CD4-positive, alpha-beta memory T cell (primary cell): ENCODE measurements around the gene NXT1. TPM values are rescaled to one million over a fixed set of nuclear protein-coding genes. Genes with fewer than 3 reads are reported as not detected.

Experiments used
- CTCF ChIA-PET: fragments of 350-600 bp; sonication (Branson Sonifier 250); formaldehyde crosslinking; loops from one replicate; lab custom pipeline; 2021; ENCODE audit warnings: inconsistent platforms; ENCODE audit not compliant: partially characterized antibody; lab: Charles Lee
- POLR2A ChIA-PET: fragments of 350-600 bp; sonication (Branson Sonifier 250); formaldehyde crosslinking; loops from one replicate; lab custom pipeline; 2021; ENCODE audit not compliant: partially characterized antibody; lab: Charles Lee
- DNase-seq, 5 donors: peaks; one replicate each; pipeline versions ENCODE4 v3.0.0 to v3.0.0-alpha.2; 2020 to 2022; ENCODE audit warnings: mixed read lengths in 1 of 5
- H3K27ac ChIP-seq: one replicate; pipeline ENCODE4 v1.7.0; 2013; ENCODE audit warnings: low read depth, low read length
- H3K27me3 ChIP-seq: 2 replicates; pipeline ENCODE4 v1.7.0; 2013; ENCODE audit warnings: mild to moderate bottlenecking, low read length, moderate library complexity; ENCODE audit not compliant: insufficient read depth
- H3K36me3 ChIP-seq: 2 replicates; pipeline ENCODE4 v1.7.0; 2013; ENCODE audit warnings: mild to moderate bottlenecking, low read length, moderate library complexity; ENCODE audit not compliant: insufficient read depth
- H3K4me1 ChIP-seq: 2 replicates; pipeline ENCODE4 v1.7.0; 2013; ENCODE audit warnings: mild to moderate bottlenecking, low read length, moderate library complexity; ENCODE audit not compliant: insufficient read depth
- H3K4me3 ChIP-seq, 2 donors: one replicate each; pipeline ENCODE4 v1.7.0; 2013; ENCODE audit warnings: low read length in 2 of 2, mild to moderate bottlenecking in 1 of 2
- H3K9me3 ChIP-seq, 2 donors: one replicate each; pipeline ENCODE4 v1.7.0; 2013; ENCODE audit warnings: low read length in 2 of 2, control low read depth in 1 of 2; ENCODE audit not compliant: control insufficient read depth in 1 of 2
- H3K27ac Mint-ChIP-seq, 7 donors: one replicate each; pipeline ENCODE4 v1.8.0; 2020 to 2021; ENCODE audit warnings: mixed read lengths in 7 of 7, mild to moderate bottlenecking in 6 of 7, inconsistent platforms in 3 of 7, moderate library complexity in 3 of 7
- H3K27me3 Mint-ChIP-seq, 2 donors: one replicate each; pipeline ENCODE4 v1.8.0; 2020 to 2021; ENCODE audit warnings: mixed read lengths in 2 of 2
- H3K36me3 Mint-ChIP-seq, 2 donors: one replicate each; pipeline ENCODE4 v1.8.0; 2020 to 2021; ENCODE audit warnings: mixed read lengths in 2 of 2, inconsistent platforms in 1 of 2, mild to moderate bottlenecking in 1 of 2
- H3K4me1 Mint-ChIP-seq, 4 donors: one replicate each; pipeline ENCODE4 v1.8.0; 2020 to 2021; ENCODE audit warnings: mixed read lengths in 4 of 4, mild to moderate bottlenecking in 1 of 4
- H3K4me3 Mint-ChIP-seq, 8 donors: one replicate each; pipeline ENCODE4 v1.8.0; 2020 to 2021; ENCODE audit warnings: mixed read lengths in 8 of 8, mild to moderate bottlenecking in 7 of 8, moderate library complexity in 6 of 8, inconsistent platforms in 3 of 8
- H3K9me3 Mint-ChIP-seq, 8 donors: one replicate each; pipeline ENCODE4 v1.8.0; 2020 to 2021; ENCODE audit warnings: mixed read lengths in 8 of 8, mild to moderate bottlenecking in 5 of 8, inconsistent platforms in 3 of 8, moderate library complexity in 1 of 8
- intact Hi-C: fragments of 100-400 bp; cut with micrococcal nuclease; formaldehyde crosslinking; loops from one replicate; pipeline ENCODE4 v1.15.1; 2023
- polyA plus RNA-seq, 2 donors: library from polyadenylated mRNA; unstranded; fragments of 300-500 nt; fragmentation: Illumina TruSeq; gene quantifications; one replicate each; pipeline ENCODE4 v1.2.3, GENCODE V29; 2021
- total RNA-seq, 2 experiments: library from RNA; stranded (reverse); gene quantifications; one replicate each; pipeline ENCODE4 v1.2.3, GENCODE V29; 2021

NXT1 gene
- total and polyA plus RNA-seq, 4 experiments from 2014 or later = 21.5 to 102 (median 41.7) TPM

- H3K36me3 ChIP-seq = no peaks in the 10 kb centered on the region
- no peaks in the 10 kb centered on the region for H3K9me3 ChIP-seq
- Mint-ChIP-seq H3K27me3 (peaks cover 9 to 12% of the 10 kb centered on the region in 2 donors), H3K4me3 (no peak overlapping the region), H3K9me3 (peaks cover 0 to 2% (median 0%) of the 10 kb centered on the region in 8 donors), H3K36me3 (no peaks in the 10 kb centered on the region), H3K27ac (no peak overlapping the region), H3K4me1 (no peaks in the 10 kb centered on the region)
- no peak overlapping the region for H3K27ac ChIP-seq
- POLR2A ChIA-PET = no interaction called here
- no peak for DNase-seq
- no peaks in the 10 kb centered on the region for H3K27me3 ChIP-seq
- CTCF ChIA-PET = no interaction called here
- no peak overlapping the region for H3K4me3 ChIP-seq
- intact Hi-C loops = no loop called here
- no peaks in the 10 kb centered on the region for H3K4me1 ChIP-seq
Measured at GRCh38 chr20:23315099-23315498, 35.5 kb upstream of the NXT1 start.

- no peak overlapping the region for H3K27ac Mint-ChIP-seq
- no peak overlapping the region for H3K4me3 Mint-ChIP-seq
- no peak for DNase-seq
- Histone ChIP-seq H3K27ac (no peak overlapping the region), H3K4me1 (no peaks in the 10 kb centered on the region), H3K4me3 (no peak overlapping the region), H3K36me3 (no peaks in the 10 kb centered on the region), H3K27me3 (no peaks in the 10 kb centered on the region), H3K9me3 (no peaks in the 10 kb centered on the region)
- CTCF ChIA-PET = no interaction called here
- intact Hi-C loops = no loop called here
- H3K9me3 Mint-ChIP-seq = no peaks in the 10 kb centered on the region
- POLR2A ChIA-PET = no interaction called here
- no peaks in the 10 kb centered on the region for H3K36me3 Mint-ChIP-seq
- H3K27me3 Mint-ChIP-seq = peaks cover 6 to 10% of the 10 kb centered on the region in 2 donors
- no peaks in the 10 kb centered on the region for H3K4me1 Mint-ChIP-seq
Measured at GRCh38 chr20:23316626-23317025, 34.0 kb upstream of the NXT1 start.

GRCh38 chr20:23317081-23317480 is 33.5 kb upstream of the NXT1 start:
- ChIA-PET CTCF (no interaction called here), POLR2A (no interaction called here)
- Mint-ChIP-seq H3K36me3 (no peaks in the 10 kb centered on the region), H3K4me3 (no peak overlapping the region), H3K4me1 (no peaks in the 10 kb centered on the region), H3K27me3 (peaks cover 6 to 10% of the 10 kb centered on the region in 2 donors), H3K9me3 (no peaks in the 10 kb centered on the region), H3K27ac (no peak overlapping the region)
- H3K27ac ChIP-seq = no peak overlapping the region
- no peaks in the 10 kb centered on the region for H3K36me3 ChIP-seq
- intact Hi-C loops = no loop called here
- H3K27me3 ChIP-seq = no peaks in the 10 kb centered on the region
- DNase-seq = no peak
- no peaks in the 10 kb centered on the region for H3K9me3 ChIP-seq
- no peak overlapping the region for H3K4me3 ChIP-seq
- no peaks in the 10 kb centered on the region for H3K4me1 ChIP-seq

- intact Hi-C loops = no loop called here
- no peak overlapping the region for H3K27ac Mint-ChIP-seq
- CTCF ChIA-PET = no interaction called here
- H3K4me3 Mint-ChIP-seq = no peak overlapping the region
- DNase-seq = no peak
- H3K27ac ChIP-seq = no peak overlapping the region
- H3K36me3 ChIP-seq = no peaks in the 10 kb centered on the region
- POLR2A ChIA-PET = no interaction called here
- no peaks in the 10 kb centered on the region for H3K4me1 Mint-ChIP-seq
- H3K27me3 Mint-ChIP-seq = peaks cover 6 to 7% of the 10 kb centered on the region in 2 donors
- no peaks in the 10 kb centered on the region for H3K36me3 Mint-ChIP-seq
- no peaks in the 10 kb centered on the region for H3K4me1 ChIP-seq
- H3K4me3 ChIP-seq = no peak overlapping the region
- no peaks in the 10 kb centered on the region for H3K27me3 ChIP-seq
- no peaks in the 10 kb centered on the region for H3K9me3 ChIP-seq
- H3K9me3 Mint-ChIP-seq = no peaks in the 10 kb centered on the region
Measured at GRCh38 chr20:23318347-23318746, 32.2 kb upstream of the NXT1 start.

DNA sequence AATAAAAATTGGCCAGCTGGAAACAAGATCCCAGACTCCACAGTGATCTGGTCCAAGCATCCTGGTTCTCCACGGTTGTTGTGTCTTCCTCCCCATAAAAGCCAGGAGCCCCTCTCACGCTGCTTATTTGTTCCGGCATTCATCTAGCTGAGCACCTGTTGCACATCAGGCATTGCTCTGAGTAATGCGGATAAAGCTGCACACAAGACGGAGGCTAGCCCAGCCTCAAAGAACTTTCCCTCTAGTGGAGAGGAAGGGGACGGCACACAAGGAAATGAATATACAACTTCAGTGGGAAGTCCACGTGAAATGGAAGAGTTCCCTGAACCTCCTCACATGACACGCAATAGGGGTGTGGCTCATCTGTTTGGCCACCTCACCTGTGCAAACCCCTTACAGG is 30.3 kb upstream of the NXT1 start:
- no peaks in the 10 kb centered on the region for H3K36me3 Mint-ChIP-seq
- DNase-seq = no peak
- intact Hi-C loops = no loop called here
- H3K27ac ChIP-seq = no peak overlapping the region
- no peak overlapping the region for H3K4me3 ChIP-seq
- no peaks in the 10 kb centered on the region for H3K9me3 ChIP-seq
- peaks cover 6 to 8% of the 10 kb centered on the region in 2 donors for H3K27me3 Mint-ChIP-seq
- CTCF ChIA-PET = interaction anchor here (1.5 kb wide), 1 partner anchor 26 kb away, joined by 3 read pairs; no protein-coding TSS in a partner anchor
- no peaks in the 10 kb centered on the region for H3K4me1 ChIP-seq
- no peak overlapping the region for H3K4me3 Mint-ChIP-seq
- no peaks in the 10 kb centered on the region for H3K4me1 Mint-ChIP-seq
- H3K9me3 Mint-ChIP-seq = no peaks in the 10 kb centered on the region
- H3K36me3 ChIP-seq = no peaks in the 10 kb centered on the region
- POLR2A ChIA-PET = no interaction called here
- H3K27me3 ChIP-seq = no peaks in the 10 kb centered on the region
- H3K27ac Mint-ChIP-seq = no peak overlapping the region

- Mint-ChIP-seq H3K4me3 (no peak overlapping the region), H3K36me3 (no peaks in the 10 kb centered on the region), H3K27ac (no peak overlapping the region), H3K27me3 (peaks cover 0 to 1% of the 10 kb centered on the region in 2 donors), H3K9me3 (no peaks in the 10 kb centered on the region), H3K4me1 (no peaks in the 10 kb centered on the region)
- H3K27ac ChIP-seq = no peak overlapping the region
- no peaks in the 10 kb centered on the region for H3K36me3 ChIP-seq
- H3K4me1 ChIP-seq = no peaks in the 10 kb centered on the region
- intact Hi-C loops = no loop called here
- ChIA-PET CTCF (interaction anchor here (0.6 to 1.1 kb wide), 2 partner anchors 633 to 795 kb away, joined by 3 read pairs; no protein-coding TSS in a partner anchor), POLR2A (no interaction called here)
- no peaks in the 10 kb centered on the region for H3K27me3 ChIP-seq
- DNase-seq = no peak
- H3K4me3 ChIP-seq = no peak overlapping the region
- H3K9me3 ChIP-seq = no peaks in the 10 kb centered on the region
Measured at GRCh38 chr20:23325107-23325506, 25.5 kb upstream of the NXT1 start.

DNA sequence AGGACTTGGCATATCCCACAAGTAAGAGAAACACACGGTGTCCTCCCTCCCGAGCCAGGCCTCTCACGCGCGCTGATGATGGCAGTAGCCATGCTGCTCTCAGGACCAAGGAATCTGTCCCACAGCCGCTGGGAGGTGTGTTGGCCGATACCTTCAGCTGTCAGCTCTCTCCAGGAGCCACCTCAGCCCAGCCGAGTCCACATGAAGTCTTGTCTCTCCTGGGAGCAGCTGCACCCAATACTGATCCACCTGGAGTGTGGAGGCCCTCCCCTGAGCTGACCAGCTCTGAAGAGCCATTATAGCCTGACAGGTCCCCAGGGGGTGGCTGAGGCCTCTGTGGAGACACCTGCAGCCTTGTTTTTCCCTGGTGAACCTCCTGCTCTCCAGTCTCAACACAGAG is 23.8 kb upstream of the NXT1 start:
- POLR2A ChIA-PET = no interaction called here
- H3K27ac Mint-ChIP-seq = no peak overlapping the region

More for the DNA sequence above, 23.8 kb upstream of the NXT1 start:
- peaks cover 1 to 3% of the 10 kb centered on the region in 2 donors for H3K27me3 Mint-ChIP-seq
- H3K36me3 Mint-ChIP-seq = no peaks in the 10 kb centered on the region
- H3K4me1 Mint-ChIP-seq = no peaks in the 10 kb centered on the region
- no peaks in the 10 kb centered on the region for H3K9me3 Mint-ChIP-seq
- H3K4me1 ChIP-seq = no peaks in the 10 kb centered on the region
- H3K4me3 Mint-ChIP-seq = no peak overlapping the region
- intact Hi-C loops = no loop called here
- CTCF ChIA-PET = no interaction called here
- H3K4me3 ChIP-seq = no peak overlapping the region
- H3K36me3 ChIP-seq = no peaks in the 10 kb centered on the region
- H3K27me3 ChIP-seq = no peaks in the 10 kb centered on the region
- H3K9me3 ChIP-seq = no peaks in the 10 kb centered on the region
- DNase-seq = no peak
- no peak overlapping the region for H3K27ac ChIP-seq
